ENCODE measurements around the gene CDK6. TPM values are rescaled to one million over a fixed set of nuclear protein-coding genes. Genes with fewer than 3 reads are reported as not detected.

Gene CDK6
- total RNA-seq, 4 donors from 2014 or later, result 9.5 to 21.4 (median 15.9) TPM

DNA sequence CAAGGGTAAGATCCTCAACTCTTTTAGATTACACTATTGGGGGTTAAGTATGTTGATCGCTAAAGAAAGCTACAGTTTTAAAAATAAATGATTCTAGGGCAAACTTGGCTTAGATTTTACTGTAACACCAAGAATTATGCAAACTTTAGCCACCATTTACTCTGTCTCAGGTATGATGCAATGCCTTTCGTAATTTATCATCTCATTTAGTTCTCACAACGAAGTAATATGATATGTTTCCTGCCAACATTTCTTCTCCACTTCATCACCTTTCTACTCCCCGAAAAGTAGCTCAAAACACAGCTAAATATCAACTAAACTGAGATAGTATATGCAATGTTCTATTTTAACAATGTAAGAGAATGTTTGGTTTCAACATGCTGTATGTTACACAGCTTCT is 267.2 kb downstream of the CDK6 start:
- TF ChIP-seq, protein P1, sequence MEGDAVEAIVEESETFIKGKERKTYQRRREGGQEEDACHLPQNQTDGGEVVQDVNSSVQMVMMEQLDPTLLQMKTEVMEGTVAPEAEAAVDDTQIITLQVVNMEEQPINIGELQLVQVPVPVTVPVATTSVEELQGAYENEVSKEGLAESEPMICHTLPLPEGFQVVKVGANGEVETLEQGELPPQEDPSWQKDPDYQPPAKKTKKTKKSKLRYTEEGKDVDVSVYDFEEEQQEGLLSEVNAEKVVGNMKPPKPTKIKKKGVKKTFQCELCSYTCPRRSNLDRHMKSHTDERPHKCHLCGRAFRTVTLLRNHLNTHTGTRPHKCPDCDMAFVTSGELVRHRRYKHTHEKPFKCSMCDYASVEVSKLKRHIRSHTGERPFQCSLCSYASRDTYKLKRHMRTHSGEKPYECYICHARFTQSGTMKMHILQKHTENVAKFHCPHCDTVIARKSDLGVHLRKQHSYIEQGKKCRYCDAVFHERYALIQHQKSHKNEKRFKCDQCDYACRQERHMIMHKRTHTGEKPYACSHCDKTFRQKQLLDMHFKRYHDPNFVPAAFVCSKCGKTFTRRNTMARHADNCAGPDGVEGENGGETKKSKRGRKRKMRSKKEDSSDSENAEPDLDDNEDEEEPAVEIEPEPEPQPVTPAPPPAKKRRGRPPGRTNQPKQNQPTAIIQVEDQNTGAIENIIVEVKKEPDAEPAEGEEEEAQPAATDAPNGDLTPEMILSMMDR (IDR thresholded peaks at IDR 0.05; ENCODE audit: low read depth), result no peak

GRCh38 chr7:92567460-92567859 is 268.9 kb downstream of the CDK6 start:
- TF ChIP-seq, protein P1 (IDR thresholded peaks at IDR 0.05; ENCODE audit: low read depth), result no peak

DNA sequence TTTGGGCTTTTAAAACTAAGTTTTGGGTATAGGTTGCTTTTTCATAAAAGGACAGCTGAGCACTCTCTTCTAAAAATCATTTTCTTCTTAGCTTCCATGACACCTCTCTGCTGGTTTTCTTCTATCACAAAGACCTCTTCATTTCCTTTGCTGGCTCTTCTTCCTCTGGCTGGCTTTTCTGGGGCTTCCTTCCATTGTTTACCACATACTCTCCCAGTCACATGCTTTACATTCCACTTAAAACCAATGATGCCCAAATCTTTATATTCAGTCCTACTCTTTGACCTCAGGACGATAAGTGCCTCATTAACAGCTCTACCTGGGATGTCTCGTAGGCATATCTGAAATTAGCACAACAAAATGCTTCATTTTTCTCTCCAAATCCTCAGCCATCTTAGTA is 273.0 kb downstream of the CDK6 start:
- TF ChIP-seq, protein P1 (IDR thresholded peaks at IDR 0.05; ENCODE audit: low read depth), result no peak

DNA sequence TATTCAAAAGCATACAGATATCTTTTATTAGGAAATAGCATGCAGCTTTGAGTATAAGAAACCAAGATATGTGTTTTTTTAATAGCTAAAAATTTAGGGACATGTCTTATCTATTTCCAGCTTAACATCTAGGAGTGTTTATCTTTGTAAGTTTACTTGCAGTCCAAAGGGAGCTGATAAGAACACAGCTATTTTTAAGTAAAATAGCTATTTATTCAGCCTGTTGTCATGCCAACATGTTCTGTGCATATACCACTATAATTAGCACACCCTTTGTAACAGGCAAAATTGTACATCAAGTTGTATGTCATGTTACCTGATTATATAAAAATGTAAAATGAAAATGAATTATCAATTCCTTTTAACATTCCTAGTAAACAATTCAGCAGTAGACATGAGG is 275.8 kb downstream of the CDK6 start:
- TF ChIP-seq, protein P1 (IDR thresholded peaks at IDR 0.05; ENCODE audit: low read depth), result no peak

DNA sequence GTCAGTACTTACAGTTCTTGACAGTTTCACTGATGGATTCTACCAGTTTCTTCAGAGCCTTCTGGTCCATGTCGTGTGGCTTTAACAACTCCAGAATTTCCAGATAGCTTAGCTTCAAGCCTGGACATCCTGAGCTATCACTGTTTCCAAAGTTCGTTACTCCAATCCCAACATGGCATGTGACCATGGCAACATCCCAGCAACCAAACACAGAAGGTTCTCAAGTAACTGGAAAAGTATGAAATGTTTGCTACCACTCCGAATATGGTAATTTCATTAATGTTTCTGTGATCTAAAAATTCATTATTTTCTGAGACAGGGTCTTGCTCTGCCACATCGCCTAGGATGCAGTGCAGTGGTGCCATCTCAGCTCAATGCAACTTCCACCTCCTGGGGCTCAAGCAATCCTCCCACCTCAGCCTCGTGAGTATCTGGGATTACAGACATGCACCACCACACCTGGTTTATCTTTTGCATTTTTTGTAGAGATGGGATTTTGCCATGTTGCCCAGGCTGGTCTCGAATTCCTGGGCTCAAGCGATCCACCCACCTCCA is 278.5 kb downstream of the CDK6 start:
- TF ChIP-seq, protein P1 (IDR thresholded peaks at IDR 0.05; ENCODE audit: low read depth), result no peak

DNA sequence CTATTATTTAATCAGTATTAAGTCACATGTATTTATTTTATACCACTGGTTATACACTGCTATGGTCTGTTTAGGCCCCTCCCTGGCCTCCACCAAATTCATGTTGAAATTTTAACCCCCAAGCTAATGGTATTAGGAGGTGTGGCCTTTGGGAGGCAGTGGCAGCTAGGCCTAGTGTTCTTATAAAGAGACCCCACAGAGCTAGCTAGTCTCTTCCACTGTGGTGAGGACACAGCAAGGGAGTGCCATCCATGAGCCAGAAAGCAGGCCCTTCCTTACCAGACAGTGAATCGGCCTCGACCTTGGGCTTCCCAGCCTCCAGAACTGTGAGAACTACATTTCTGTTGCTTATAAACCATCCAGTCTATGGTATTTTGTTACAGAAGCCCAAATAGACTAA is 279.1 kb downstream of the CDK6 start:
- TF ChIP-seq, protein P1 (IDR thresholded peaks at IDR 0.05; ENCODE audit: low read depth), result no peak

Small RNA genes lying within 50 kb of the gene (small RNA-seq; reads per million reads assigned to genes)
- gene RNU6-10P, result not detected

Other genes starting within 250 kb of the CDK6 start
- gene FAM133B, start 246.2 kb downstream of the CDK6 start, total RNA-seq, result 10 to 100 TPM; 18.9 to 44.3 (median 27.6) TPM